HG02852 (cell line): Measurements from ENCODE around the gene PRXL2B.
"Not testable (repeated sequence)": the region's sequence is repeated elsewhere in the genome, so short reads cannot be mapped to it uniquely, and the experiment has no call there.

Experiments
- ATAC-seq: cut with Tn5 transposase; IDR thresholded peaks from one replicate; pipeline ENCODE4 v1.9.1; 2021; ENCODE audit warnings: mild to moderate bottlenecking, moderate library complexity; ENCODE audit not compliant: unreplicated experiment

PRXL2B gene

DNA sequence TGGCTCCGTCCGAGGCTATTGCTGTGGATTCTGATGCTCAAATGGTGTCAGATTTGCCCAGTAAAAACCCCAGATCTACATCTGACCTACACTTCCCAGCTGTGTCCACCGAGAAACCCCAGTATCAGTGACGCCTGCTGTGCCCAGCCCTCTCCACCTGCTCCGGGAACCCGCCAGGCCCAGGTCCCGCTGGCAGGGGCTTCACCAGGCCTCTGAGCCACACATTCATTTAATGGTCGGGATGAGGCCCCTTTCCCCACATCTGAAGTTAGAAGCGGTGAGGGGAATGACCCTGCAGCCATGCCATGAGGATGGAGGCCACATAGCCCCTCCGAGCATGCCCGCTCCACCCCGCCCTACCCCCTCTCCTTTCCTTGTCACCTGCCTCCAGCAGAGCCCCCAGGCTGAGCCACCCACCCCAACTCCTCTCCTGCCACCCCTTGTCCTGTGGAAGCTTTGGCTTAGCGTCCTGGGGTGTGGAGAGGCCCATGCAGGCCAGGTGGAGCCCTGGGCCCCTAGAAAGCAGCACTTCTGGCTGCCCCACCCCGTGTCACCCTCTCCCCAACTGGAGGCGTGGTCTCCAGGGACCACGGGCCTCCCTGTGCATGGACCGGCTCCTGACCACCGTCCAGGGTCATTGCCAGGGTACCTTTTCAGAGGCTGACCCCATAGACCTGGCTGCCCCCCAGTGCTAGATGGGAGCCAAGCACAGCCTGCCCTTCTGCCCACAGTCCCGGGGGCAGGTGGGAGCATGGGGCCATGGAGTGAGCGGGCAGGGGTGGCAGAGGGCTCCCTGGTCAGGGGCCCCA, 22.4 kb upstream of the PRXL2B start:
- ATAC-seq, result no peak

- no peak for ATAC-seq
These were observed 21.7 kb upstream of the PRXL2B start for GRCh38 chr1:2564815-2565374.

DNA sequence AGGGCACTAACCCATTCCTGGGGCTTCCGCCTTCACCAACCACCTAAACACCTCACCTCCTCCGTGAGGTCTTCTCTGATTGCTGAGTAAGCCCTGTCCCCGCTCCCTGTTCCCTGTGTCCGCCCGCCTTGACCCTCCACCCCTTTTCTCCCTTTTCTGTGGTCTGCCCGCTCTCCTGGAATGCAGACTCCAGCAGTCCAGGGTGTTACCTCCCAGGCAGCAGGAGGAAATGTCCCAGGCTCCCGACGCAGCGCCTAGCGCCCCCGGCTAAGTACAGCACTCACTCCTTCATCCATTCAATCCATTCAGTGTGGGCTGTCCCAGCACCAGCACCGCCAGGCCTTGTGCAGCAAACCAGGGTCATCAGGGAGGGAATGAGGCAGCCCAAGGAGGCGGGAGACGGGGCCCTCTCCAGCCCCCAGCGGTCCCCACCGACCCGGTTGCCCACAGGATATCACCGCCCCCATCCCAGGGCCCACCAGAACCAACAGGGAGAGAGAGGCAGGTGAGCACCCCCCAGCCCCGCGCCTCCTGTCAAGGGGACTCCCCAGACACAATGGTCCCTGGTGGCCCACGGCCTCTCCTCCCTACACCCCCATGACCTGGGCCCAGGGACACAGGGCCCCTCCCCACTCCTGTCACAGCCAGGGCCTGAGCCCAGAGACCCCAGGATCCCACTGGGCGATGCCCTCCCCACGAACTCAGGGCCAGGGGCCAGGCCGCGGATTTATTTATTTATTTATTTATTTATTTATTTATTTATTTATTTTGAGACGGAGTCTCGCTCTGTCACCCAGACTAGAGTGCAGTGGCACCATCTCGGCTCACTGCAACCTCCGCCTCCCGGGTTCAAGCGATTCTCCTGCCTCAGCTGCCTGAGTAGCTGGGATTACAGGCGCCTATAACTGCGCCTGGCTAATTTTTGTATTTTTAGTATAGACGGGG, 20.2 kb upstream of the PRXL2B start:
- ATAC-seq, result no peak

GRCh38 chr1:2567083-2567679, 19.4 kb upstream of the PRXL2B start:
- ATAC-seq, result no peak

DNA sequence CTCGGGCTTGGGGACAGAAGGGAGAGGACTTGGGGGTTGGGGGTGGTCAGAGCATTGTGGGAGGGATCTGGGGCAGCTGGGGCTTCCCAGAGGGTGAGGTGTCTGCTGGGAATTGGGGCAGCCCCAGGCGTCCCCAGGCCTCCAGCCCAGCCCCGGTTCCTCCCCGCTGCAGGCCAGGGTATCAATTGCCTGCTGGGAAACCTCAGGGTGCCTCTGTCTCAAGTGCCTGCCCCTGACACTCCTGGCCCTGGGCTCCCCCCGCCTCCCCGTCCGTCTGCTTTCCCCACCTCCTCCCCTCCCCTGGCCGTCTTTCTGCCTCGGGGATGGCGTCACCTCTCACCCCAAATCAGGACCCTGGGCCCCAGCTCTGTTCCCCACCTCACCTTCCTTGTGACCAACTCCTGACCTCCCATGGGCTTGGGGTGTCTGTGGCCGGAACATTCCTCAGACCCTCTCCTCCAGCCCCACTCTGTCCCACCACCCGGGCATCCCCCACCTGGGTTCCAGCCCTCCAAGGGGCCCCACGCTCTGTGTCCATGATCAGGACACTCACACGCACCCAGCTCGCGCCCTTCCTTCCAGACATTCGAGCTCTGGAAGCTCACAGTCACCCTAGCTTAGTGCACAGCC, 18.3 kb upstream of the PRXL2B start:
- not testable (repeated sequence) for ATAC-seq

DNA sequence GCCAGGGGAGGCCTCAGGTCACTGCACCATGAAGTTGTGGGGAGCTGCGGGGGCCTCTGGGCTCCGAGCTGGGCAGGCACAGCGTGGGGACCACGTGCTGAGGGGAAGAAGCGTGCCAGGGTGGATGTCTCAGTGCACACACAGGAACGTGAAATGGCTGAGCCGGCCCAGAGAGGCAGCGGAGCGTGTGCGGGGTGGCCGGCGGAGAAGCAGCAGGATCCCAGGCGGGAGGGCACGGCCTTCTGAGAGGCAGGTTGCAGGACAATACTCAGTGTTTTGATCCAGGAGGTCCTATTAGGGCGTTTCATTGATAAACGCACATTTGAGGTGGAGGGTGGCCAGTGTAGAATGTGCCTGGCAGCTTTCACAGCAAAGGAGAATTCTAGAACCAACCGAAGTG, 17.5 kb upstream of the PRXL2B start:
- no peak for ATAC-seq

- not testable (repeated sequence) for ATAC-seq
These were observed 16.9 kb upstream of the PRXL2B start for GRCh38 chr1:2569703-2570102.

DNA sequence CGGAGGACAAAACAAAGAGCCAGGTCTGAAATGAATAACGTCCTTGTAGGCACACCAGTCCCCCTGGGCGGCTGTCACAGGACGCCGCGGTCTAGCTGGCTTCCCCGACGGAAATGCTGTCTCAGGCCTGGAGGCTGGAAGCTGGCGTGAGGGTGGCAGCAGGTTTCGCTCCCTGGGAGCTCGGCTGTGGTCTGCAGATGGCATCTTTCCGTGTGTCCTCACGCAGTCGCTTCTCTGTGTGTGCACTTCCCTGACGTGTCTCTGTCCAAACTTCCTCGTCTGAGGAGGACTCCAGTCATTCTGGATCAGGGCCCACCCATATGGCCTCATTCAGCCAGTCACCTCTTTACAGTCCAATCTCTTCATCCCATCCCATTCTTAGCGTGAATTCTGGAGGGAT, 16.2 kb upstream of the PRXL2B start:
- no peak for ATAC-seq

DNA sequence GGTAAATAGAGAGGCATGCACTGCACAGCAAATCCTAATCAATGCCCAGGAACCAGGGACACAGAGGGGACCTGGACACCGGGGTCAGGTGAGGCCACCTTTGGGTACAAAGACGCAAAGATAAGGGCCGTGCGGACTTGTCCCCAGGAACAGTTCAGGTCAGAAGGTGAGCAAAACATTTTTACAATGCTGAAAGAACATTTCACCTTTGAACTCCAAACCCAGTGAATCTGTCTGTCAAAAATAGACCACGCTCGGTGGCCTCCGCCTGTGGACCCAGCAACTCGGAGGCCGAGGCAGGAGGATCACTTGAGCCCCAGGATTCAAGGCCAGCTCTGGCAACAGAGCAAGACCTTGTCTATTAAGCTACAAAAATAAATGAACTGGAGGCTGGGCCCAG, 15.2 kb upstream of the PRXL2B start:
- no peak for ATAC-seq

DNA sequence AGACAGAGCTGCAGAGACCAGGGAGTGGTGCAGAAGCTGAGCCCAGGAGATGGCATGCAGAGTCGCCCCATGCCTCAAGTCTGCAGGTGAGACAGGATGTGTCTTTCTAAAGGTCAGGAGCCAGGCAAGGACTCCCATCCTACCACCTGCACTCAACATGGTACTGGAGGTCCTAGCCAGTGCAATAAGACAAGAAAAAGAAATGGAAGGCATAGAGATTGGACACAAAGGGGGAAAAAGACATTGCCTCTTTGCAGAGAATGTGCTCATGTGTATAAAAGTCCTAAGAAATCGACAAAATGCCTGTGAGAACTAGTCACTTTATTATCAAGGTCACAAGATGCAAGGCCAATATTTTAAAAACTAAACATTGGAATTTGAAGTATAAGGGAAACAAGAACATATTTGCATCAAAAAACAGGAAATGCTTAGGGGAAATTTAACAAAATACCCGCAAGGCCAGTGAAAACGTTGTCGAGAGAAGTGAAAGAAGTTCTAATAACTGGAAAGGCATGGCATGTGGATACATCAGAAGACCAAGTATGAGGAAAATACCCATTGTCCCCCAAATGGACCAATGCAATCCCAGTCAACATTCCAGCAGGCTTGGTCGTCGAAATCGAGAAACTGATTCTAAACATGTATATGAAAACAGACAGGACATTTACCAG, 13.2 kb upstream of the PRXL2B start:
- ATAC-seq, result no peak

DNA sequence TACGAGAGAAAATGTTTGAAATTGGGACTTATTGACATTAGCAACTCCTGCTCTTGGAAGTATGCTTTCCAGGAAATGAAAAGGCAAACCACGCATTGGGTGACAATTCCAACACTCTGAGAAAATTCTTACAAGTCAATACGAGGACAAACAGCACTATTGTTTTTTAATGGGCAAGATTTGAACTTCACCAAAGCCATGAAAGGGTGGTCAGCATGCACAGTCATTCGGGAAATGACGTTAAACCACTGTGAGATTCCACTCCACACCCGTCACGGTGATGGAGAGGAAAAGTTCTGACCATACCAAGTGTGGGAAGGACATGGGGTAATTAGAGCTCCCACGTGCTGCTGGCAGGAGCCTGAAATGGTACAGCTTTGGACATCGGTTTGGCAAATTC, 12.2 kb upstream of the PRXL2B start:
- no peak for ATAC-seq

- ATAC-seq, result no peak
These were observed 10.5 kb upstream of the PRXL2B start for GRCh38 chr1:2575801-2576663.

- ATAC-seq, result peak; percentile 32
These were observed 9.0 kb upstream of the PRXL2B start for GRCh38 chr1:2577565-2578075.

GRCh38 chr1:2578758-2579118, 7.8 kb upstream of the PRXL2B start:
- ATAC-seq, result no peak

- no peak for ATAC-seq
These were observed 5.9 kb upstream of the PRXL2B start for GRCh38 chr1:2580691-2581090.

- no peak for ATAC-seq
These were observed 4.2 kb upstream of the PRXL2B start for GRCh38 chr1:2582391-2582790.

DNA sequence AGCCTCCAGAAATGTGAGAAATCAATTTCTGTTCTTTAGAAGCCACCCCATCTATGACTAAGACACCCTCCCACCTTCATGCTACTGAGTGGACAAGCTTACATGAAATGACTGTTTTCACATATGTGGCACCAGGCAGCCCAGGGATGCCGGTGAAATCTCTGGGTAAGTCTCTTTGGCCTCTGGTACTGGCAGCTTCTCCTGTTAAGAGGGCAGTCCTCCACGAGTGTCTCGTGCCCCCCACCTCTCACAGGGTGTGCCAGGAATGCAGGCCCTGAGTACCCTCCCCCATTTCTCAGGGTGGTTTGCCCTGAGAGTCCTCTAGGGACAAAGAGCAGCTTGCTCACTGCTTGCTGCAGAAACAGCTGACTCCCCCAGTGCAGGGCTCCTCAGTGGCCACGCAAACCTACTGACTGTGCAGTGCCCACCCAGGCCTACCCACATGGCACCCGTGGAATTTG, 3.2 kb upstream of the PRXL2B start:
- ATAC-seq, result no peak

DNA sequence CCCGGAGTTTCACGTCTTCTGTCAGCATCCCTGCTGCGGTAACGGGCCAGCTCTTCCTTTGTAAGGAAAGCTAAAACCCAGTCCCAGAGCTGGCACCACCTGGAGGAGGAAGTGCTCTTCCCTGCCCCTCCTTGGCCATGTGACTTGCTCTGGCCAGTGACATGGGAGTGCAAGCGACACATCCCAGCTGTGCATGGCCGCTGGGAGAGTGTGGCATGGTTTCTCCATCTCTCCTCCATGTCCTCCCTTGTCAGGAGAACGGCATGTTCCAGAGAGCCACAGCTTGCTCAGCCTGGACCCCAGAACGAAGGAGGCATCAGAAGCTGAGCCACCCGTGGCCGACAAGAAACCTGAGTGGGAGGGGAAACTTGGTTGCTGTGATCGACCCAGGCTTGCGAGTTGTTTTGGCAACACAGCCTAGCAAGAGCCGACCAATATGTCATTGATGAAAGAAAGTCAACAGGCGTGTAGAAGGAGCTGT, 2.7 kb upstream of the PRXL2B start:
- ATAC-seq, result no peak
